Choroid plexus epithelial cell (primary cell): Measurements from ENCODE around the gene EPHA1.

Source experiments
- DNase-seq: peaks from one replicate; pipeline ENCODE4 v3.0.0-alpha.2; 2010; ENCODE audit warnings: low read depth
- H3K4me3 ChIP-seq: 2 replicates; pipeline ENCODE4 v1.5.1; 2011; ENCODE audit warnings: low read depth, mild to moderate bottlenecking, control low read depth, low read length, moderate library complexity
- CTCF ChIP-seq: conservative IDR thresholded peaks from 2 replicates; pipeline ENCODE4 v1.5.1; 2011; ENCODE audit warnings: low read depth, mild to moderate bottlenecking, control low read depth, inconsistent platforms, low read length, moderate library complexity

Gene EPHA1

GRCh38 chr7:143391462-143392404 lies 16.9 kb downstream of the EPHA1 start:
- H3K4me3 ChIP-seq = no peak overlapping the region
- no peak for TF ChIP-seq CTCF
- peak; percentile 75 for DNase-seq

- DNase-seq = no peak
- TF ChIP-seq CTCF = no peak
- H3K4me3 ChIP-seq = no peak overlapping the region
Measured at GRCh38 chr7:143390773-143391317, 17.8 kb downstream of the EPHA1 start.

- DNase-seq = no peak
Measured at GRCh38 chr7:143390104-143390772, 18.4 kb downstream of the EPHA1 start.

GRCh38 chr7:143389316-143390103 lies 19.1 kb downstream of the EPHA1 start:
- TF ChIP-seq CTCF = peak; percentile 25
- DNase-seq = no peak
- H3K4me3 ChIP-seq = no peak overlapping the region

More at GRCh38 chr7:143390104-143390772, 18.4 kb downstream of the EPHA1 start:
- H3K4me3 ChIP-seq = no peak overlapping the region
- no peak for TF ChIP-seq CTCF

GRCh38 chr7:143388491-143389101 lies 20.1 kb downstream of the EPHA1 start:
- no peak overlapping the region for H3K4me3 ChIP-seq
- peak; percentile 14 for TF ChIP-seq CTCF
- no peak for DNase-seq

GRCh38 chr7:143388051-143388450 lies 20.6 kb downstream of the EPHA1 start:
- no peak overlapping the region for H3K4me3 ChIP-seq
- DNase-seq = no peak
- TF ChIP-seq CTCF = no peak
